HG03521 (cell line): ENCODE data around the gene RPL23.
A peak's percentile ranks its signal among the peaks of the same experiment; 100 is the strongest.

ENCODE experiments used
- ATAC-seq: cut with Tn5 transposase; IDR thresholded peaks from one replicate; pipeline ENCODE4 v1.9.1; 2021; ENCODE audit warnings: mild to moderate bottlenecking, moderate library complexity; ENCODE audit not compliant: unreplicated experiment

RPL23 gene

GRCh38 chr17:38853292-38854219 is at the start of gene RPL23:
TSS of gene RPL23 (minus strand) at chr17:38853721. CDS start at chr17:38853710, 11 bp downstream.
- peak; percentile 86 for ATAC-seq

- no peak for ATAC-seq
These were observed 47.6 kb upstream of the RPL23 start for GRCh38 chr17:38900978-38901656.

GRCh38 chr17:38899421-38899820 is 45.9 kb upstream of the RPL23 start:
- ATAC-seq = no peak

- ATAC-seq = peak; percentile 62
These were observed 45.4 kb upstream of the RPL23 start for GRCh38 chr17:38898812-38899348.

- ATAC-seq = no peak
These were observed 44.8 kb upstream of the RPL23 start for GRCh38 chr17:38898291-38898679.

GRCh38 chr17:38897671-38898290 is 44.3 kb upstream of the RPL23 start:
- ATAC-seq = no peak

- ATAC-seq = no peak
These were observed 43.7 kb upstream of the RPL23 start for GRCh38 chr17:38897176-38897575.

GRCh38 chr17:38896346-38896954 is 42.9 kb upstream of the RPL23 start:
- ATAC-seq = no peak

- no peak for ATAC-seq
These were observed 40.8 kb upstream of the RPL23 start for GRCh38 chr17:38894276-38894675.

GRCh38 chr17:38893607-38894006 is 40.1 kb upstream of the RPL23 start:
- no peak for ATAC-seq

GRCh38 chr17:38893113-38893512 is 39.6 kb upstream of the RPL23 start:
- no peak for ATAC-seq

GRCh38 chr17:38892620-38893019 is 39.1 kb upstream of the RPL23 start:
- no peak for ATAC-seq

GRCh38 chr17:38892083-38892482 is 38.6 kb upstream of the RPL23 start:
- no peak for ATAC-seq

GRCh38 chr17:38891441-38891840 is 37.9 kb upstream of the RPL23 start:
- no peak for ATAC-seq

GRCh38 chr17:38890410-38890746 is 36.9 kb upstream of the RPL23 start:
- ATAC-seq = no peak

GRCh38 chr17:38889745-38890409 is 36.4 kb upstream of the RPL23 start:
- ATAC-seq = no peak

GRCh38 chr17:38888842-38889241 is 35.3 kb upstream of the RPL23 start:
- ATAC-seq = no peak

GRCh38 chr17:38886643-38887010 is 33.1 kb upstream of the RPL23 start:
- ATAC-seq = no peak

GRCh38 chr17:38885728-38886642 is 32.5 kb upstream of the RPL23 start:
- no peak for ATAC-seq
